GM18508 (cell line): ENCODE measurements around the gene RITA1.

Experiments
- ATAC-seq: cut with Tn5 transposase; IDR thresholded peaks from one replicate; pipeline ENCODE4 v1.9.1; 2021; ENCODE audit warnings: moderate number of reproducible peaks; ENCODE audit not compliant: insufficient read depth, unreplicated experiment

Gene RITA1

GRCh38 chr12:113152835-113153814, 32.4 kb upstream of the RITA1 start:
- ATAC-seq, result no peak

GRCh38 chr12:113154351-113154973, 31.1 kb upstream of the RITA1 start:
- no peak for ATAC-seq

GRCh38 chr12:113155060-113155459, 30.5 kb upstream of the RITA1 start:
- no peak for ATAC-seq

GRCh38 chr12:113155646-113156045, 29.9 kb upstream of the RITA1 start:
- no peak for ATAC-seq

- no peak for ATAC-seq
Observed at GRCh38 chr12:113157218-113157859, 28.2 kb upstream of the RITA1 start.

- ATAC-seq, result no peak
Observed at GRCh38 chr12:113158439-113159203, 26.9 kb upstream of the RITA1 start.

- ATAC-seq, result no peak
Observed at GRCh38 chr12:113159937-113160336, 25.6 kb upstream of the RITA1 start.

DNA sequence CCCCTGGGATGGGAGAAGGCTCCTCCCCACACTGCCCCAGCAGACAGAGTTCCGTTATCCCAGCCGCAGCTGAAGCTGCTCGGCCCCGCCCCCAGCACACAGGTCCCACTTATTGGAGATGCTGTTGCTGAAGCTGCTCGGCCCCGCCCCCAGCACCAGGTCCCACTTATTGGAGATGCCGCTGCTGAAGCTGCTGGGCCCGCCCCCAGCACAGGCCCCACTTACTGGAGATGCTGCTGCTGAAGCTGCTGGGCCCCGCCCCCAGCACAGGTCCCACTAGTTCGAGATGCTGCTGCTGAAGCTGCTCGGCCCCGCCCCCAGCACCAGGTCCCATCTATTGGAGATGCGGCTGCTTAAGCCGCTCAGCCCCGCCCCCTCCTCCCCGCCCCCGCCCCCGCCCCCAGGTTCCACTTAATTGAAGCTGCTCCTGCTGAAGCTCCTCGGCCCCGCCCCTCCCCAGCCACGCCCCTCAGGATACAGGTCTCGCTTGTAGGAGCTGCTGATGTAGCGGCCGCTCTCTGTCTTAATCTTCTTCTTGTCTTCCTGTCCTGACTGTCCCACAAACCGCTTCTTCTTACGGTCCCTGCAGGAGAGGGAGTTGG, 24.0 kb upstream of the RITA1 start:
- no peak for ATAC-seq

- no peak for ATAC-seq
Observed at GRCh38 chr12:113162102-113163029, 23.2 kb upstream of the RITA1 start.

DNA sequence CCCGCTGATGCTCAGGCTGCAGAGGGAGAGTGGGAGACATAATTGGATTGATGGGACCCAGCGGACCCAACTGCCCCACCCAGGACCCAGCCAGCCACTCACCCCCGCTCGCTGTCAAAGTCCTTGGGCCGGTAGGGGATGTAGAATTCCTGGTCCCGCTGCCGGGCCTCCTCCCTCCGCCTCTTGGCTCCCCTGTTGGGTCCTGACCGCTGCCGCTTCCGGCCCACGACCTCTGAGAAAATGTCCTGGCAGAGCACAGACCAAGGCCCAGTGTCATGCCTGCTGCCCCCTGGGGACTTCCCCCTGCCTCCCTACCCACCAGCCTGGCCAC, 22.5 kb upstream of the RITA1 start:
- ATAC-seq, result no peak

DNA sequence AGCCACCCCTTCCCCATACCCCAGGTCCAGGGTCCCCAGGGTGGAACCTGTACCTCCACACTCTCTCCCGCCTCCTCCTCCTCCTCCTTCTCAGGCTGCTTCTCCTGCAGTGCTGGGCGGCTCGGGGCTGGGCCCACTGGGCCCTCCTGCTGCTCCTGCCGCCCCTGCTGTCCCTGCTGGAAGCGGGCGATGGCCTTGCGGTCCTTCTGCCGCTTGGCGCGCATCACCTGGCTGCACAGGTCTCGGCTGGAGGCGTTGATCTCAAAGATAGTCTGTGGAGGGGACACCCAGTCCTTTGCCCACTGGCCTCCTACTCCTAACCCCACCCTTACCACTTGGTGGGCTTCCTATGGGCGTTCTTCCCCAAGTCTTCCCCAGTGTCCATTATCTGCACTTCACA, 21.5 kb upstream of the RITA1 start:
- ATAC-seq, result no peak

DNA sequence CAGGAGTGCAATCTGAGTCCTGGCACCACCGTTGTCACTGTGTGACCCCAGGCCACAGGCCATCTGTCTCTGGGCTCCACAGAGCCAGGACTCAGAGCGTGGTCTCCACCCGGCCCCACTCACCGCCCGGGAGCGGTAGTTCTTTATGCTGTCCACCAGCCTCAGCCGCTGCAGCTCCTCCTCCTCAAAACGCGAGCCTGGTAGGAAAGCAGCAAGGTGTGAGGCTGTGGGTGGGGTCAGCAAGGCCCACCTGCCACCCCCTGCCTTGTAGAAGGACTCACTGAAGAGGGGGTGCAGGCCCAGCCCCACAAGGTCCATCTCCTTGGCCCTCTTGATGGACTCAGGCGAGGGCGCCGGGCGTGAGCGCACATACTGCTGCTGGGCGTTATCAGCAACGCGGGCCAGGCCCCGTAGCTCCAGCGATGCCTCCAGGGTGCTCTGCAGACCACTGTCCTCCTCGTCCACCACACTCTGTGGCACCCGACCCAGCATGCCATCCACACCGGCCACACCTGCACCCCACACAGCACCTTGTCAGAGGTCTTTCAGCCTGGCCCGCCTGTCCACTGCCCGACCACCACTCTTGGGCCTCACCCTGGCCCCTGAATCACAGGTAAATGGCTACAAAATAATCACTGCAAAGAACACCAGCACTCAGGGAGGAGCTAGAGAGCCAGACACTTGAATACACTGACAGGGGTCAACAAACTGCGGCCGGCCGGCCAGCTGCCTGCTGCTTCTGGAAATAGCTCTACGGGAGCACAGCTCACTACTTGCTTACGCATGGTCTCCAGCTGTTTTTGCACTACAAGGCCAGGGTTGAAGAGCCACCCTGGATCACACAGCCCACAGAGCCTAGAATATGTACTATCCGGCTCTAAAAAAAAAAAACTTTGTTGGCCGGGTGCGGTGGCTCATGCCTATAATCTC, 19.7 kb upstream of the RITA1 start:
- no peak for ATAC-seq

GRCh38 chr12:113167868-113168267, 17.7 kb upstream of the RITA1 start:
- no peak for ATAC-seq

DNA sequence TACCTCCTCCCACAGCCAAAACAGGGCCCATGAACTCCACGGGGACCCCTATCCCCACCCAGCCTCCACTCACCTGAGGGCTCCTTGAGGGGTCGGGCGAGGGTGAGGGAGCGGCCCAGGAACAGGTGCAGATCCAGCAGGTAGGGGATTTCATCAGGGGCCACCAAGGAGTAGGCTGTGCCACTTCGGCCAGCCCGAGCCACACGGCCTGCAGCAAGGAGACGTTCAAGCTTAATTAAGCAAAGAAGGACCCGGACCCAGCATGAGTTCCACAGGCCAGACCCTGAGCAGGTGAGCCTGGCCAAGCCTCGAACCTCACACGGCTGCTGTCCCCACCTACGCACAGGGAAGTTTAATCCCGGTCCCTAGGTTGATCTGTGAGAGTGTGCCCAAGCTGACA, 15.8 kb upstream of the RITA1 start:
- ATAC-seq, result no peak

DNA sequence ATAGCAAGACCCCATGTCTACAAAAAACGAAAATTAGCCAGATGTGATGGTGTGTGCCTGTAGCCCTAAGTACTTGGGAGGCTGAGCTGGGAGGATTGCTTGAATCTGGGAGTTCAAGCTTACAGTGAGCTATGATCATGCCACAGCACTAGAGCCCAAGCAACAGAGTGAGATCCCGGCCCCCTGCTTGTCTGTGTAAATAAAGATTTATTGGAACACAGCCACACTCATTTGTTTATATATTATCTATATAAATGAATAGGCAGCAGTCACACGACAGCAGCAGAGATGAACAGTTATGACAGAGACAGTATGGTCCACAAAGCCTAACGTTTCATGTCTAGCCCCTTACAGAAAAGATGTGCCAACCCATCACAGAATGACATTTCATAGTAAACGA, 15.1 kb upstream of the RITA1 start:
- no peak for ATAC-seq

GRCh38 chr12:113170926-113171325, 14.6 kb upstream of the RITA1 start:
- no peak for ATAC-seq

- ATAC-seq, result no peak
Observed at GRCh38 chr12:113171543-113171942, 14.0 kb upstream of the RITA1 start.

- ATAC-seq, result no peak
Observed at GRCh38 chr12:113172185-113172584, 13.3 kb upstream of the RITA1 start.
